H1 (cell line): ENCODE data around the gene SLC24A4.

Experiments used
- CEBPB ChIP-seq: IDR thresholded peaks from 2 replicates; pipeline ENCODE4 v1.6.1; 2012; ENCODE audit warnings: low read depth, low read length
- EP300 ChIP-seq, 2 experiments: IDR thresholded peaks; 1 replicate in 1 of 2; 2 replicates in 1 of 2; pipeline ENCODE4 v1.6.1; 2011 to 2012; ENCODE audit warnings: low read depth in 2 of 2, low read length in 2 of 2, mild to moderate bottlenecking in 2 of 2, borderline replicate concordance in 1 of 2, inconsistent platforms in 1 of 2, moderate library complexity in 1 of 2
- EZH2 ChIP-seq: fragments of 200-600 bp; sonication (generic); IDR thresholded peaks from 2 replicates; pipeline ENCODE4 v1.7.1; 2012; ENCODE audit warnings: low read depth, mild to moderate bottlenecking, moderate library complexity, low read length, inconsistent platforms; ENCODE audit not compliant: severe bottlenecking
- FOSL1 ChIP-seq: IDR thresholded peaks from 2 replicates; pipeline ENCODE4 v1.6.1; 2011; ENCODE audit warnings: mild to moderate bottlenecking, low read depth, low read length, moderate library complexity; ENCODE audit not compliant: insufficient read depth
- HDAC2 ChIP-seq, 2 experiments: fragments of 300-600 bp in 1 of 2; sonication (generic) in 1 of 2; IDR thresholded peaks; 2 replicates each; pipeline ENCODE4 v1.6.1; 2011 to 2012; ENCODE audit warnings: low read depth in 2 of 2, low read length in 2 of 2, mild to moderate bottlenecking in 2 of 2, moderate library complexity in 2 of 2, borderline replicate concordance in 1 of 2, inconsistent platforms in 1 of 2
- PHF8 ChIP-seq: fragments of 200-600 bp; sonication (generic); conservative IDR thresholded peaks from 2 replicates; pipeline ENCODE4 v1.7.1; 2012; ENCODE audit warnings: low read depth, mild to moderate bottlenecking, inconsistent platforms, low read length, moderate library complexity
- POLR2A ChIP-seq, 2 experiments: IDR thresholded peaks; 1 replicate in 1 of 2; 2 replicates in 1 of 2; pipeline ENCODE4 v1.6.1; 2011; ENCODE audit warnings: low read depth in 2 of 2, low read length in 2 of 2, mild to moderate bottlenecking in 2 of 2; ENCODE audit errors: control extremely low read depth in 1 of 2
- POLR2AphosphoS5 ChIP-seq: IDR thresholded peaks from 2 replicates; pipeline ENCODE4 v1.6.1; 2011; ENCODE audit warnings: low read depth, low read length
- RFX5 ChIP-seq: IDR thresholded peaks from 2 replicates; pipeline ENCODE4 v1.6.1; 2011; ENCODE audit warnings: low read depth, low read length, improper control_type of control experiment, borderline replicate concordance
- SIN3A ChIP-seq, 2 experiments: IDR thresholded peaks in 1 of 2; conservative IDR thresholded peaks in 1 of 2; 2 replicates each; pipeline ENCODE4 v1.6.1; 2011 to 2012; ENCODE audit warnings: low read length in 2 of 2, improper control_type of control experiment in 1 of 2, low read depth in 1 of 2, mild to moderate bottlenecking in 1 of 2
- SRF ChIP-seq: IDR thresholded peaks from 2 replicates; pipeline ENCODE4 v1.6.1; 2011; ENCODE audit warnings: mild to moderate bottlenecking, low read depth, low read length, moderate library complexity
- TAF1 ChIP-seq: IDR thresholded peaks from 2 replicates; pipeline ENCODE4 v1.6.1; 2011; ENCODE audit warnings: mild to moderate bottlenecking, low read depth, low read length
- TF ChIP-seq, protein P1 (sequence below), 3 experiments: IDR thresholded peaks; 1 replicate in 2 of 3; 2 replicates in 1 of 3; pipeline versions ENCODE4 v1.5.1 to v1.6.1; 2011; ENCODE audit warnings: low read length in 3 of 3, mild to moderate bottlenecking in 3 of 3, inconsistent platforms in 2 of 3, low read depth in 1 of 3, moderate library complexity in 1 of 3; ENCODE audit not compliant: insufficient read depth in 1 of 3; ENCODE audit errors: control extremely low read depth in 1 of 3
- TF ChIP-seq, protein P2 (sequence below): fragments of 300-600 bp; sonication (generic); IDR thresholded peaks from 2 replicates; pipeline ENCODE4 v1.7.1; 2012; ENCODE audit warnings: low read length, moderate library complexity, mild to moderate bottlenecking, inconsistent platforms; ENCODE audit not compliant: insufficient replicate concordance

- TF ChIP-seq SRF (no peak), POLR2AphosphoS5 (no peak), CEBPB (no peak), FOSL1 (no peak), TAF1 (no peak), EZH2 (no peak), EP300 (IDR thresholded peaks at IDR 0.05; ENCODE audit: borderline replicate concordance in 1 of 2, low read depth in 2 of 2, low read length in 2 of 2) (no peak), PHF8 (no peak), HDAC2 (IDR thresholded peaks at IDR 0.05; ENCODE audit: borderline replicate concordance in 1 of 2, low read depth in 2 of 2, low read length in 2 of 2) (no peak), RFX5 (no peak), POLR2A (IDR thresholded peaks at IDR 0.05; ENCODE audit: control extremely low read depth in 1 of 2, low read depth in 2 of 2, low read length in 2 of 2) (no peak), SIN3A (conservative IDR thresholded peaks at IDR 0.05 in 1 of 2, IDR thresholded peaks at IDR 0.05 in 1 of 2; ENCODE audit: low read depth in 1 of 2, low read length in 2 of 2) (0 out of 4 replicates have a peak, but pooled peaks of 1 of the 2 experiments have one; percentile 60)
- TF ChIP-seq, protein P1, sequence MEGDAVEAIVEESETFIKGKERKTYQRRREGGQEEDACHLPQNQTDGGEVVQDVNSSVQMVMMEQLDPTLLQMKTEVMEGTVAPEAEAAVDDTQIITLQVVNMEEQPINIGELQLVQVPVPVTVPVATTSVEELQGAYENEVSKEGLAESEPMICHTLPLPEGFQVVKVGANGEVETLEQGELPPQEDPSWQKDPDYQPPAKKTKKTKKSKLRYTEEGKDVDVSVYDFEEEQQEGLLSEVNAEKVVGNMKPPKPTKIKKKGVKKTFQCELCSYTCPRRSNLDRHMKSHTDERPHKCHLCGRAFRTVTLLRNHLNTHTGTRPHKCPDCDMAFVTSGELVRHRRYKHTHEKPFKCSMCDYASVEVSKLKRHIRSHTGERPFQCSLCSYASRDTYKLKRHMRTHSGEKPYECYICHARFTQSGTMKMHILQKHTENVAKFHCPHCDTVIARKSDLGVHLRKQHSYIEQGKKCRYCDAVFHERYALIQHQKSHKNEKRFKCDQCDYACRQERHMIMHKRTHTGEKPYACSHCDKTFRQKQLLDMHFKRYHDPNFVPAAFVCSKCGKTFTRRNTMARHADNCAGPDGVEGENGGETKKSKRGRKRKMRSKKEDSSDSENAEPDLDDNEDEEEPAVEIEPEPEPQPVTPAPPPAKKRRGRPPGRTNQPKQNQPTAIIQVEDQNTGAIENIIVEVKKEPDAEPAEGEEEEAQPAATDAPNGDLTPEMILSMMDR (IDR thresholded peaks at IDR 0.05; ENCODE audit: control extremely low read depth in 1 of 3, insufficient read depth in 1 of 3, low read depth in 1 of 3, low read length in 3 of 3) = no peak
- TF ChIP-seq, protein P2, sequence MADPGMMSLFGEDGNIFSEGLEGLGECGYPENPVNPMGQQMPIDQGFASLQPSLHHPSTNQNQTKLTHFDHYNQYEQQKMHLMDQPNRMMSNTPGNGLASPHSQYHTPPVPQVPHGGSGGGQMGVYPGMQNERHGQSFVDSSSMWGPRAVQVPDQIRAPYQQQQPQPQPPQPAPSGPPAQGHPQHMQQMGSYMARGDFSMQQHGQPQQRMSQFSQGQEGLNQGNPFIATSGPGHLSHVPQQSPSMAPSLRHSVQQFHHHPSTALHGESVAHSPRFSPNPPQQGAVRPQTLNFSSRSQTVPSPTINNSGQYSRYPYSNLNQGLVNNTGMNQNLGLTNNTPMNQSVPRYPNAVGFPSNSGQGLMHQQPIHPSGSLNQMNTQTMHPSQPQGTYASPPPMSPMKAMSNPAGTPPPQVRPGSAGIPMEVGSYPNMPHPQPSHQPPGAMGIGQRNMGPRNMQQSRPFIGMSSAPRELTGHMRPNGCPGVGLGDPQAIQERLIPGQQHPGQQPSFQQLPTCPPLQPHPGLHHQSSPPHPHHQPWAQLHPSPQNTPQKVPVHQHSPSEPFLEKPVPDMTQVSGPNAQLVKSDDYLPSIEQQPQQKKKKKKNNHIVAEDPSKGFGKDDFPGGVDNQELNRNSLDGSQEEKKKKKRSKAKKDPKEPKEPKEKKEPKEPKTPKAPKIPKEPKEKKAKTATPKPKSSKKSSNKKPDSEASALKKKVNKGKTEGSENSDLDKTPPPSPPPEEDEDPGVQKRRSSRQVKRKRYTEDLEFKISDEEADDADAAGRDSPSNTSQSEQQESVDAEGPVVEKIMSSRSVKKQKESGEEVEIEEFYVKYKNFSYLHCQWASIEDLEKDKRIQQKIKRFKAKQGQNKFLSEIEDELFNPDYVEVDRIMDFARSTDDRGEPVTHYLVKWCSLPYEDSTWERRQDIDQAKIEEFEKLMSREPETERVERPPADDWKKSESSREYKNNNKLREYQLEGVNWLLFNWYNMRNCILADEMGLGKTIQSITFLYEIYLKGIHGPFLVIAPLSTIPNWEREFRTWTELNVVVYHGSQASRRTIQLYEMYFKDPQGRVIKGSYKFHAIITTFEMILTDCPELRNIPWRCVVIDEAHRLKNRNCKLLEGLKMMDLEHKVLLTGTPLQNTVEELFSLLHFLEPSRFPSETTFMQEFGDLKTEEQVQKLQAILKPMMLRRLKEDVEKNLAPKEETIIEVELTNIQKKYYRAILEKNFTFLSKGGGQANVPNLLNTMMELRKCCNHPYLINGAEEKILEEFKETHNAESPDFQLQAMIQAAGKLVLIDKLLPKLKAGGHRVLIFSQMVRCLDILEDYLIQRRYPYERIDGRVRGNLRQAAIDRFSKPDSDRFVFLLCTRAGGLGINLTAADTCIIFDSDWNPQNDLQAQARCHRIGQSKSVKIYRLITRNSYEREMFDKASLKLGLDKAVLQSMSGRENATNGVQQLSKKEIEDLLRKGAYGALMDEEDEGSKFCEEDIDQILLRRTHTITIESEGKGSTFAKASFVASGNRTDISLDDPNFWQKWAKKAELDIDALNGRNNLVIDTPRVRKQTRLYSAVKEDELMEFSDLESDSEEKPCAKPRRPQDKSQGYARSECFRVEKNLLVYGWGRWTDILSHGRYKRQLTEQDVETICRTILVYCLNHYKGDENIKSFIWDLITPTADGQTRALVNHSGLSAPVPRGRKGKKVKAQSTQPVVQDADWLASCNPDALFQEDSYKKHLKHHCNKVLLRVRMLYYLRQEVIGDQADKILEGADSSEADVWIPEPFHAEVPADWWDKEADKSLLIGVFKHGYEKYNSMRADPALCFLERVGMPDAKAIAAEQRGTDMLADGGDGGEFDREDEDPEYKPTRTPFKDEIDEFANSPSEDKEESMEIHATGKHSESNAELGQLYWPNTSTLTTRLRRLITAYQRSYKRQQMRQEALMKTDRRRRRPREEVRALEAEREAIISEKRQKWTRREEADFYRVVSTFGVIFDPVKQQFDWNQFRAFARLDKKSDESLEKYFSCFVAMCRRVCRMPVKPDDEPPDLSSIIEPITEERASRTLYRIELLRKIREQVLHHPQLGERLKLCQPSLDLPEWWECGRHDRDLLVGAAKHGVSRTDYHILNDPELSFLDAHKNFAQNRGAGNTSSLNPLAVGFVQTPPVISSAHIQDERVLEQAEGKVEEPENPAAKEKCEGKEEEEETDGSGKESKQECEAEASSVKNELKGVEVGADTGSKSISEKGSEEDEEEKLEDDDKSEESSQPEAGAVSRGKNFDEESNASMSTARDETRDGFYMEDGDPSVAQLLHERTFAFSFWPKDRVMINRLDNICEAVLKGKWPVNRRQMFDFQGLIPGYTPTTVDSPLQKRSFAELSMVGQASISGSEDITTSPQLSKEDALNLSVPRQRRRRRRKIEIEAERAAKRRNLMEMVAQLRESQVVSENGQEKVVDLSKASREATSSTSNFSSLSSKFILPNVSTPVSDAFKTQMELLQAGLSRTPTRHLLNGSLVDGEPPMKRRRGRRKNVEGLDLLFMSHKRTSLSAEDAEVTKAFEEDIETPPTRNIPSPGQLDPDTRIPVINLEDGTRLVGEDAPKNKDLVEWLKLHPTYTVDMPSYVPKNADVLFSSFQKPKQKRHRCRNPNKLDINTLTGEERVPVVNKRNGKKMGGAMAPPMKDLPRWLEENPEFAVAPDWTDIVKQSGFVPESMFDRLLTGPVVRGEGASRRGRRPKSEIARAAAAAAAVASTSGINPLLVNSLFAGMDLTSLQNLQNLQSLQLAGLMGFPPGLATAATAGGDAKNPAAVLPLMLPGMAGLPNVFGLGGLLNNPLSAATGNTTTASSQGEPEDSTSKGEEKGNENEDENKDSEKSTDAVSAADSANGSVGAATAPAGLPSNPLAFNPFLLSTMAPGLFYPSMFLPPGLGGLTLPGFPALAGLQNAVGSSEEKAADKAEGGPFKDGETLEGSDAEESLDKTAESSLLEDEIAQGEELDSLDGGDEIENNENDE = no peak
Measured at GRCh38 chr14:92487513-92488133, 164.7 kb downstream of the SLC24A4 start.
